ENCODE results near the gene C1orf216. TPM values are rescaled to one million over a fixed set of nuclear protein-coding genes. Genes with fewer than 3 reads are reported as not detected.
A peak's percentile ranks its signal among the peaks of the same experiment; 100 is the strongest.

Gene C1orf216
- total and polyA plus RNA-seq, 2 donors (not counting 1 experiment from before 2014, with no cell fraction given) = 19.8 to 24.9 TPM

DNA sequence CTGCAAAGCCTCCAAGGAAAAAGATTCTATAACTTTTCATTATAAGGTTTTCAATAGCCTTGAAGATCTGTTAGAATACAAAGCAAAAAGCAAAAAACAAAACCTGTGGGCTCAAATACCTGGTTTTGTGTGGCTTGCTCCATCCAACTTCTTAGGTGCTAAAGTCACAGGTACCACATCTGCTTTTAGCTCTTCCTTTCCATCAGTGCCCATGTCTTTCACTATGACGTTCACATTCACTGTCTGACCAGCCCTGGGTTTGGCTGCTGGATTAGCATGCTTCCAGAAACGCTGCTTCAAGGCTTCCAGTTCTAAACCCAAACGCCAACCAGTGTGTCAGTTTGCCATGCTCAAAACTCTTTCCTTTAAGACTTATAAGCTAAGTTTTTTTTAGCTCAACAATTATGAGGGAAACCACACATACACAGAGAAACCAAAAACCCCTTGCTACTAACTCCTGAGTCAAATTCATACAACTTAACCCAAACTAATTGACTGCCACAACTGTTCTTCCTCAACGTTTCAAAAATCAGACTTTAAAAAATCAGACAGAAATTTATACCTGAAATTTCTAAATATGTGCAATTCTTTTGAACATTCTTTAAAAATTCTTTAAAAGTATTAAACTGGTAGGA is 35.1 kb upstream of the C1orf216 start:
- Histone ChIP-seq H3K4me1 (ENCODE audit: control insufficient read depth, extremely low read depth, insufficient read depth, low read length) (no peaks in the 10 kb centered on the region), H3K4me3 (replicated peaks in 1 of 4; ENCODE audit: control extremely low read depth in 1 of 4, insufficient read depth in 1 of 4, low read depth in 3 of 4, low read length in 4 of 4) (no peak overlapping the region), H3K9me3 (ENCODE audit: control insufficient read depth, insufficient read depth, low read depth, low read length) (no peaks in the 10 kb centered on the region), H2AFZ (ENCODE audit: low read length) (no peak overlapping the region), H3K4me2 (ENCODE audit: extremely low read depth, insufficient read depth, low read length) (no peak overlapping the region), H3K79me2 (ENCODE audit: control insufficient read depth, insufficient read depth, low read length) (no peaks in the 10 kb centered on the region), H3K9ac (ENCODE audit: insufficient read depth, low read length) (no peak overlapping the region), H3K36me3 (ENCODE audit: control insufficient read depth, insufficient read depth, low read length) (no peaks in the 10 kb centered on the region), H4K20me1 (ENCODE audit: control insufficient read depth, extremely low read depth, insufficient read depth, low read length) (no peaks in the 10 kb centered on the region), H3K27me3 (ENCODE audit: control insufficient read depth, insufficient read depth, low read length) (no peaks in the 10 kb centered on the region), H3K27ac (ENCODE audit: insufficient read depth, low read length) (no peak overlapping the region)
- no peak for DNase-seq (ENCODE audit: low read depth in 2 of 2)
- no peak for TF ChIP-seq EZH2 (IDR thresholded peaks at IDR 0.05; ENCODE audit: low read length, missing control alignments)
- TF ChIP-seq, protein P1, sequence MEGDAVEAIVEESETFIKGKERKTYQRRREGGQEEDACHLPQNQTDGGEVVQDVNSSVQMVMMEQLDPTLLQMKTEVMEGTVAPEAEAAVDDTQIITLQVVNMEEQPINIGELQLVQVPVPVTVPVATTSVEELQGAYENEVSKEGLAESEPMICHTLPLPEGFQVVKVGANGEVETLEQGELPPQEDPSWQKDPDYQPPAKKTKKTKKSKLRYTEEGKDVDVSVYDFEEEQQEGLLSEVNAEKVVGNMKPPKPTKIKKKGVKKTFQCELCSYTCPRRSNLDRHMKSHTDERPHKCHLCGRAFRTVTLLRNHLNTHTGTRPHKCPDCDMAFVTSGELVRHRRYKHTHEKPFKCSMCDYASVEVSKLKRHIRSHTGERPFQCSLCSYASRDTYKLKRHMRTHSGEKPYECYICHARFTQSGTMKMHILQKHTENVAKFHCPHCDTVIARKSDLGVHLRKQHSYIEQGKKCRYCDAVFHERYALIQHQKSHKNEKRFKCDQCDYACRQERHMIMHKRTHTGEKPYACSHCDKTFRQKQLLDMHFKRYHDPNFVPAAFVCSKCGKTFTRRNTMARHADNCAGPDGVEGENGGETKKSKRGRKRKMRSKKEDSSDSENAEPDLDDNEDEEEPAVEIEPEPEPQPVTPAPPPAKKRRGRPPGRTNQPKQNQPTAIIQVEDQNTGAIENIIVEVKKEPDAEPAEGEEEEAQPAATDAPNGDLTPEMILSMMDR (conservative IDR thresholded peaks at IDR 0.05 in 1 of 2, IDR thresholded peaks at IDR 0.05 in 1 of 2; ENCODE audit: low read depth in 1 of 2, low read length in 2 of 2) = no peak

DNA sequence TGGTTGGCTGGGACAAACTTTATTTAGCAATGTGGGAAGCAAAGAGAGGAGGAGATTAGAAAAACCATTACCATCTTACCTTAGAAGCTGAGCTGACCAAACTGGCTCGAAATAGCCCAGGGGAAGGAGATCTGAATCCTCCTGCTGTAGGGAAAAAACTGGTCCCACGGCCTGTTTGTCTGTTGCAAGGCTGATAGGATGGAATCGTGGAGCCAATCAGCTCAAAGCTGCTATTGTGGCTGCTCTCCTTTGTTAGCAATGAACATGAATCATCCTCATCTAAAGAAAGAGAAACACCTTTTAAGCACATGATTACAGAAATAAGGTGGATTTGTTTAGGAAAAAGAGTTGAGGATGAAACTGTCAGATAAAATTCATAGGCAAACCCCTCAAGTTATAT is 29.6 kb upstream of the C1orf216 start:
- no peaks in the 10 kb centered on the region for H3K79me2 ChIP-seq (ENCODE audit: control insufficient read depth, insufficient read depth, low read length)
- no peak overlapping the region for H3K4me2 ChIP-seq (ENCODE audit: extremely low read depth, insufficient read depth, low read length)
- no peaks in the 10 kb centered on the region for H3K4me1 ChIP-seq (ENCODE audit: control insufficient read depth, extremely low read depth, insufficient read depth, low read length)
- no peak for TF ChIP-seq EZH2 (IDR thresholded peaks at IDR 0.05; ENCODE audit: low read length, missing control alignments)
- TF ChIP-seq, protein P1 (conservative IDR thresholded peaks at IDR 0.05 in 1 of 2, IDR thresholded peaks at IDR 0.05 in 1 of 2; ENCODE audit: low read depth in 1 of 2, low read length in 2 of 2) = no peak
- H3K9me3 ChIP-seq (ENCODE audit: control insufficient read depth, insufficient read depth, low read depth, low read length) = no peaks in the 10 kb centered on the region
- H3K27me3 ChIP-seq (ENCODE audit: control insufficient read depth, insufficient read depth, low read length) = no peaks in the 10 kb centered on the region
- DNase-seq (ENCODE audit: low read depth in 2 of 2) = peak in 1 of 2 donors; percentile 23
- H3K9ac ChIP-seq (ENCODE audit: insufficient read depth, low read length) = no peak overlapping the region
- H3K36me3 ChIP-seq (ENCODE audit: control insufficient read depth, insufficient read depth, low read length) = no peaks in the 10 kb centered on the region
- H2AFZ ChIP-seq (ENCODE audit: low read length) = no peak overlapping the region
- H3K27ac ChIP-seq (ENCODE audit: insufficient read depth, low read length) = no peak overlapping the region
- H3K4me3 ChIP-seq (replicated peaks in 1 of 4; ENCODE audit: control extremely low read depth in 1 of 4, insufficient read depth in 1 of 4, low read depth in 3 of 4, low read length in 4 of 4) = no peak overlapping the region
- no peaks in the 10 kb centered on the region for H4K20me1 ChIP-seq (ENCODE audit: control insufficient read depth, extremely low read depth, insufficient read depth, low read length)

DNA sequence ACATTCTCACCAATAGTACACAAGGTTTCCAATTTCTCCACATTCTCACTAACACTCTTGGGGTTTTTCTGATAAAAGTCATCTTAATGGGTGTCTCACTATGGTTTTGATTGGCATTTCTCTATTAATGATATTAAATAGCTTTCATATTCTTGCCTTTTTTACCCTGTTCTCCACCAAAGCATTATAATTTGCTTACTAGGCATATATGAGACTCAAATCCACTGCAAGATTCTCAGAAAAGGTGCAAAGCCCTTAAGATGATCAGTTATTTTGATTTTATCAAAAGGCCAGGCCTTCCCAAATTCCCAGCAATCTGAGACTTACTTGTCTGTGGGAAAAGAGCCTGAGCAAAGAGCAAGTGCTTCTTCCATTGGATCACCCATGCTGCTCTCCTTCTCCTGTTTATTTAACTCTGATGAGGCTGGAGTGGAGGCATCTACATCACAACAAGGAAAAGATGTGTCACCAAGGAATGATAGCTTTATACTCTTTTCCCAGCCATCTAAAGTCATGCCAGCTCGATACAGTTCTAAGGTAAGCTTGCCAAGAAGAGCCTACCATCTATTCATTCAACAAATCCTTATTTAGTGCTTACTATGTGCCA is 26.5 kb upstream of the C1orf216 start:
- H3K4me2 ChIP-seq (ENCODE audit: extremely low read depth, insufficient read depth, low read length) = no peak overlapping the region
- H3K27ac ChIP-seq (ENCODE audit: insufficient read depth, low read length) = no peak overlapping the region
- no peaks in the 10 kb centered on the region for H3K4me1 ChIP-seq (ENCODE audit: control insufficient read depth, extremely low read depth, insufficient read depth, low read length)
- H3K4me3 ChIP-seq (replicated peaks in 1 of 4; ENCODE audit: control extremely low read depth in 1 of 4, insufficient read depth in 1 of 4, low read depth in 3 of 4, low read length in 4 of 4) = no peak overlapping the region
- no peaks in the 10 kb centered on the region for H3K79me2 ChIP-seq (ENCODE audit: control insufficient read depth, insufficient read depth, low read length)
- no peaks in the 10 kb centered on the region for H3K36me3 ChIP-seq (ENCODE audit: control insufficient read depth, insufficient read depth, low read length)
- H3K27me3 ChIP-seq (ENCODE audit: control insufficient read depth, insufficient read depth, low read length) = no peaks in the 10 kb centered on the region
- H4K20me1 ChIP-seq (ENCODE audit: control insufficient read depth, extremely low read depth, insufficient read depth, low read length) = no peaks in the 10 kb centered on the region
- H2AFZ ChIP-seq (ENCODE audit: low read length) = no peak overlapping the region
- TF ChIP-seq EZH2 (IDR thresholded peaks at IDR 0.05; ENCODE audit: low read length, missing control alignments) = no peak
- TF ChIP-seq, protein P1 (conservative IDR thresholded peaks at IDR 0.05 in 1 of 2, IDR thresholded peaks at IDR 0.05 in 1 of 2; ENCODE audit: low read depth in 1 of 2, low read length in 2 of 2) = no peak
- no peaks in the 10 kb centered on the region for H3K9me3 ChIP-seq (ENCODE audit: control insufficient read depth, insufficient read depth, low read depth, low read length)
- DNase-seq (ENCODE audit: low read depth in 2 of 2) = peak in 1 of 2 donors; percentile 11
- no peak overlapping the region for H3K9ac ChIP-seq (ENCODE audit: insufficient read depth, low read length)
